Smooth muscle cell (in vitro differentiated cells): ENCODE data around the gene IFT43. TPM values are rescaled to one million over a fixed set of nuclear protein-coding genes. Genes with fewer than 3 reads are reported as not detected.

Source experiments
- DNase-seq: peaks from one replicate; lab custom pipeline; 2025; ENCODE audit not compliant: unreplicated experiment; lab: John Stamatoyannopoulos, UW
- H2AFZ ChIP-seq: fragments of 200-600 bp; sonication (generic); 2 replicates; pipeline ENCODE4 v1.6.0; 2016; ENCODE audit warnings: antibody characterized with exemption, low read depth, mild to moderate bottlenecking
- H3F3A ChIP-seq: fragments of 200-600 bp; sonication (generic); 2 replicates; pipeline ENCODE4 v1.6.0; 2017; ENCODE audit warnings: antibody characterized with exemption, low read depth
- H3K27ac ChIP-seq: fragments of 200-600 bp; sonication (generic); 2 replicates; pipeline ENCODE4 v1.5.1; 2016; ENCODE audit warnings: low read depth, mild to moderate bottlenecking
- H3K27me3 ChIP-seq: fragments of 200-600 bp; sonication (generic); 2 replicates; pipeline ENCODE4 v1.6.1; 2016; ENCODE audit warnings: low read depth, mild to moderate bottlenecking
- H3K36me3 ChIP-seq: fragments of 200-600 bp; sonication (generic); 2 replicates; pipeline ENCODE4 v1.5.1; 2016; ENCODE audit warnings: low read depth
- H3K4me1 ChIP-seq: fragments of 200-600 bp; sonication (generic); 2 replicates; pipeline ENCODE4 v1.5.1; 2016; ENCODE audit warnings: low read depth
- H3K4me2 ChIP-seq: fragments of 200-600 bp; sonication (generic); 2 replicates; pipeline ENCODE4 v1.6.0; 2016; ENCODE audit warnings: mild to moderate bottlenecking
- H3K4me3 ChIP-seq: fragments of 200-600 bp; sonication (generic); 2 replicates; pipeline ENCODE4 v1.5.1; 2016; ENCODE audit warnings: mild to moderate bottlenecking
- H3K79me2 ChIP-seq: fragments of 200-600 bp; sonication (generic); 2 replicates; pipeline ENCODE4 v1.6.0; 2016; ENCODE audit warnings: low read depth, mild to moderate bottlenecking
- H3K9ac ChIP-seq: fragments of 200-600 bp; sonication (generic); 2 replicates; pipeline ENCODE4 v1.6.0; 2016; ENCODE audit warnings: low read depth
- H3K9me3 ChIP-seq: fragments of 200-600 bp; sonication (generic); replicated peaks from 2 replicates; pipeline ENCODE4 v1.5.1; 2016; ENCODE audit warnings: low read depth
- H4K20me1 ChIP-seq: fragments of 200-600 bp; sonication (generic); 2 replicates; pipeline ENCODE4 v1.6.0; 2016; ENCODE audit warnings: low read depth
- WGBS: methylation state at CpG from one replicate; pipeline ENCODE4 v1.1.7; 2016; ENCODE audit warnings: low lambda C conversion rate; 5-methylcytosine and 5-hydroxymethylcytosine counted together
- polyA plus RNA-seq: library from polyadenylated mRNA; unstranded; fragments of >200 nt; fragmentation: Nextera tagmentation; extraction: Ambion mirVana; gene quantifications from 2 replicates; pipeline ENCODE4 v1.2.1, GENCODE V29; 2016
- total RNA-seq: library from RNA; depleted of rRNA; stranded (reverse); fragments of >200 nt; gene quantifications from 2 replicates; pipeline ENCODE4 v1.2.3, GENCODE V29; 2014
- TF ChIP-seq, protein P1 (sequence below): fragments of 200-600 bp; sonication (generic); IDR thresholded peaks from 2 replicates; pipeline ENCODE4 v1.5.1; 2017; ENCODE audit warnings: borderline replicate concordance, mild to moderate bottlenecking, antibody characterized with exemption; ENCODE audit not compliant: insufficient read depth, poor library complexity, severe bottlenecking

The IFT43 gene
- total and polyA plus RNA-seq, 2 experiments from 2014 or later: 46.9 to 63.0 TPM

DNA sequence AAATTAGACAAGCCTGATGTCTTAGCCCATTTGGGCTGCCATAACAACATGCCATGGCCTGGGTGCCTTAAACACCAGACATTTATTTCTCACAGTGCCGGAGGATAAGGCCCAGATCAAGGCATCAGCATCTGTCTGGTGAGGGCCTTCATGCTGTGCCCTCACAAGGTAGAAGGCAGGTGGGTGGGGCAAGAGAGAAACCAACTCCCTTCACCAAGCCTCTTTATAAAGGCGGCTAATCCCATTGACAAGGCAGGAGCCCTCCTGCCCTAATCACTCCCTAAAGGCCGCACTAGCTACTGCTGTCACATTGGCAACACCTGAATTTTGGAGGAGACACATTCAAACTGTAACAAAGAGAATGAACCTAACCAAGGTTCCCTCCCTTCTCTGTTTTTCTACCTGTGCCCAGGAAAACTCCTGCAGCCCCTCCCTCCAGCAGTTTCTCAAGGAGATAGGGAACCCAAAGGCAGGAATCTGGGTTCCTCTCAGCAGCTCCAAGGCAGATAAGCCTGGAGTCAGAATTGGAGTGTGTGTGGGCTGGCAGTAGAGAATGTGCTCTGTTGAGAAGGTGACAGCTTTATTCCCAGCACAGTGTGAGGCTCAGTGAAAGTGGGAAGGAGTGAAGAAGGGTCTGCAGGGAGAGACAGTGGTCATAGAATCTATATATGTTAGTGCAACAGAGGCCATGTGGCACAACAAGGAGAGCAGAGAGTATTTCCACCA is 144.5 kb downstream of the IFT43 start:
- H4K20me1 ChIP-seq: no peaks in the 10 kb centered on the region
- H3K9ac ChIP-seq: no peak overlapping the region
- H3K27me3 ChIP-seq: peaks cover 43% of the 10 kb centered on the region
- 60% methylated on average over 3 of the region's 3 CpGs for WGBS
- no peaks in the 10 kb centered on the region for H3K79me2 ChIP-seq
- H3K27ac ChIP-seq: no peak overlapping the region
- no peak for DNase-seq
- no peaks in the 10 kb centered on the region for H3K36me3 ChIP-seq
- no peak overlapping the region for H3K4me2 ChIP-seq
- H3K9me3 ChIP-seq: no peaks in the 10 kb centered on the region
- H3F3A ChIP-seq: no peaks in the 10 kb centered on the region
- H3K4me3 ChIP-seq: no peak overlapping the region
- TF ChIP-seq, protein P1, sequence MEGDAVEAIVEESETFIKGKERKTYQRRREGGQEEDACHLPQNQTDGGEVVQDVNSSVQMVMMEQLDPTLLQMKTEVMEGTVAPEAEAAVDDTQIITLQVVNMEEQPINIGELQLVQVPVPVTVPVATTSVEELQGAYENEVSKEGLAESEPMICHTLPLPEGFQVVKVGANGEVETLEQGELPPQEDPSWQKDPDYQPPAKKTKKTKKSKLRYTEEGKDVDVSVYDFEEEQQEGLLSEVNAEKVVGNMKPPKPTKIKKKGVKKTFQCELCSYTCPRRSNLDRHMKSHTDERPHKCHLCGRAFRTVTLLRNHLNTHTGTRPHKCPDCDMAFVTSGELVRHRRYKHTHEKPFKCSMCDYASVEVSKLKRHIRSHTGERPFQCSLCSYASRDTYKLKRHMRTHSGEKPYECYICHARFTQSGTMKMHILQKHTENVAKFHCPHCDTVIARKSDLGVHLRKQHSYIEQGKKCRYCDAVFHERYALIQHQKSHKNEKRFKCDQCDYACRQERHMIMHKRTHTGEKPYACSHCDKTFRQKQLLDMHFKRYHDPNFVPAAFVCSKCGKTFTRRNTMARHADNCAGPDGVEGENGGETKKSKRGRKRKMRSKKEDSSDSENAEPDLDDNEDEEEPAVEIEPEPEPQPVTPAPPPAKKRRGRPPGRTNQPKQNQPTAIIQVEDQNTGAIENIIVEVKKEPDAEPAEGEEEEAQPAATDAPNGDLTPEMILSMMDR: no peak
- no peaks in the 10 kb centered on the region for H3K4me1 ChIP-seq
- no peak overlapping the region for H2AFZ ChIP-seq

DNA sequence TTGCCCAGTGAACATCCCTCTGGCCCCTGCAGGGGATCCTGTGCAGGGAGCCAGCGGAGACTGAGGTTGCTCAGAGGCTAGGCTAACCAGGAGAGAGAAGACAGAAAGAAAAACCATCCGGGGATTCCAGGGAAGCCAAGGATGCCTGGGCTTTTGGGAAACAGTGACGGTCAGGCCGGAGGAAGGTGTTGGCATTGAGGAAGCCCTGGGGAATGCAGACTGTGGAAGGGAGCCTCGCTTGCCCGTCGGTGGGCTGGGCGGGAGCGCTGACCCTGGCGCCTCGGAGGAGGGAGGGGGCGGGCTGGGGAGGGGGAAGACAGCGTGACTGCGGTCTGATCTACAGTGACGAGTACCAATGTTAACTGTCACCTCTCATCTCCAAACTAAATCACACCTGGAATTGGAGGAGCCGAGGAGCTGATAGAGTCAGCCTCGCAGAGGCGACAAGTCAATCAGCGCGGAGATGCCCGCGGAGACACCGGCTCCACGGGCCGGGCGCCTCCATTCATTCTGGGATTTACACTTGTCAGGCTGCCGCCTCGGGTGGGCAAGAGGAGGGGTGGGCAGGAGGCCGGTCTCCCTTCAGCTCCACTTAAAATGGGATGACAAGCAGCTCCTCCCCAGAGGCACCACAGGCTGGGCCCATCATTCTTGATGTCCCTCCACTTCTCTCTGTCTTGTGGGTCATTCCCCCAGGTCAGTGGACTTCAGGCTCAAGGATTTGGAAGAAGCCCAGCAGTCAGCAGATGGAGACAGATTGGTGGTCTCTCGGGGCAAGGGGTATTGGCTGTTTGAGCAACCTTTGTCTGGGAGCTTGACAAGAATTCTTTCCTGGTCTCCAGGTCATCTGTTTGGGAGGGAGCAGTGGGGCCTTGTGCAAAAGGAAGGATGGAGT is 145.8 kb downstream of the IFT43 start:
- Histone ChIP-seq H3K4me3 (no peak overlapping the region), H3K27ac (no peak overlapping the region), H3K9ac (no peak overlapping the region), H3K36me3 (no peaks in the 10 kb centered on the region), H3K27me3 (peaks cover 56% of the 10 kb centered on the region), H4K20me1 (no peaks in the 10 kb centered on the region), H3F3A (no peaks in the 10 kb centered on the region), H3K79me2 (no peaks in the 10 kb centered on the region), H3K4me2 (no peak overlapping the region), H3K9me3 (no peaks in the 10 kb centered on the region), H2AFZ (no peak overlapping the region), H3K4me1 (no peaks in the 10 kb centered on the region)
- TF ChIP-seq, protein P1: no peak
- WGBS: 55% methylated on average over 18 of the region's 30 CpGs
- no peak for DNase-seq

DNA sequence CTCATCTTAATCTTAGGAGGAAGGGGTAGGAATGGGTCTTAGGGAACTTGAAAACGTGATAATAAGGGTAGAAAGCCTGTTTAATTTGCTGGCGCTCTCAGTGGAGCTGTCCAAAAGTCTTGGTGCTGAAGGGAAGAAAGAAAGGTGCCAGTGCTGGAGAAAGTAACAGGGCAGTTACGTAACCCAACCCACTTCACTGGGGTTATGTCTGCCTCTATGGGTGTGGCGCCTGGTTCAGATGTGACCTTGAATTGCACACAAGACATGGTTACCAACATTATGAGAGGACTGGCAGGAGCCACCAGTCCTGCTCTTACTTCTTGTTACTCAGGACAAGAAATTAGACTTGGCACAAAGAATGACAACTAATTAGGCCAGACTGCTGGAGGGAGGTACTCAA is 147.5 kb downstream of the IFT43 start:
- no peaks in the 10 kb centered on the region for H3K36me3 ChIP-seq
- no peaks in the 10 kb centered on the region for H4K20me1 ChIP-seq
- no peak overlapping the region for H3K4me3 ChIP-seq
- DNase-seq: no peak
- no peaks in the 10 kb centered on the region for H3K9me3 ChIP-seq
- H3F3A ChIP-seq: no peaks in the 10 kb centered on the region
- H2AFZ ChIP-seq: no peak overlapping the region
- peaks cover 74% of the 10 kb centered on the region for H3K27me3 ChIP-seq
- no peak overlapping the region for H3K4me2 ChIP-seq
- TF ChIP-seq, protein P1: no peak
- peaks cover under 1% of the 10 kb centered on the region for H3K4me1 ChIP-seq
- H3K79me2 ChIP-seq: no peaks in the 10 kb centered on the region
- H3K27ac ChIP-seq: no peak overlapping the region
- no peak overlapping the region for H3K9ac ChIP-seq
- WGBS: 29% methylated on average over 4 of the region's 4 CpGs

Other genes with a start within 250 kb of the IFT43 start
- gene TGFB3, start 3.8 kb upstream of the IFT43 start, total RNA-seq: 63.4 and 77.5 TPM in 2 replicates
- 103 and 119 TPM in 2 replicates for gene TGFB3, start 3.8 kb upstream of the IFT43 start, polyA plus RNA-seq
- 53.4 and 56.1 TPM in 2 replicates for gene GPATCH2L, start 166.2 kb downstream of the IFT43 start, total RNA-seq
- 14.5 and 18.0 TPM in 2 replicates for gene GPATCH2L, start 166.2 kb downstream of the IFT43 start, polyA plus RNA-seq